HUDEP-2 (cell line): ENCODE measurements around the gene ENTPD5.

Experiments used
- DNase-seq, 76 experiments: peaks; one replicate each; lab custom pipeline; 2025; ENCODE audit not compliant: unreplicated experiment in 76 of 76; lab: John Stamatoyannopoulos, UW

ENTPD5 gene, protein sequence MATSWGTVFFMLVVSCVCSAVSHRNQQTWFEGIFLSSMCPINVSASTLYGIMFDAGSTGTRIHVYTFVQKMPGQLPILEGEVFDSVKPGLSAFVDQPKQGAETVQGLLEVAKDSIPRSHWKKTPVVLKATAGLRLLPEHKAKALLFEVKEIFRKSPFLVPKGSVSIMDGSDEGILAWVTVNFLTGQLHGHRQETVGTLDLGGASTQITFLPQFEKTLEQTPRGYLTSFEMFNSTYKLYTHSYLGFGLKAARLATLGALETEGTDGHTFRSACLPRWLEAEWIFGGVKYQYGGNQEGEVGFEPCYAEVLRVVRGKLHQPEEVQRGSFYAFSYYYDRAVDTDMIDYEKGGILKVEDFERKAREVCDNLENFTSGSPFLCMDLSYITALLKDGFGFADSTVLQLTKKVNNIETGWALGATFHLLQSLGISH

DNA sequence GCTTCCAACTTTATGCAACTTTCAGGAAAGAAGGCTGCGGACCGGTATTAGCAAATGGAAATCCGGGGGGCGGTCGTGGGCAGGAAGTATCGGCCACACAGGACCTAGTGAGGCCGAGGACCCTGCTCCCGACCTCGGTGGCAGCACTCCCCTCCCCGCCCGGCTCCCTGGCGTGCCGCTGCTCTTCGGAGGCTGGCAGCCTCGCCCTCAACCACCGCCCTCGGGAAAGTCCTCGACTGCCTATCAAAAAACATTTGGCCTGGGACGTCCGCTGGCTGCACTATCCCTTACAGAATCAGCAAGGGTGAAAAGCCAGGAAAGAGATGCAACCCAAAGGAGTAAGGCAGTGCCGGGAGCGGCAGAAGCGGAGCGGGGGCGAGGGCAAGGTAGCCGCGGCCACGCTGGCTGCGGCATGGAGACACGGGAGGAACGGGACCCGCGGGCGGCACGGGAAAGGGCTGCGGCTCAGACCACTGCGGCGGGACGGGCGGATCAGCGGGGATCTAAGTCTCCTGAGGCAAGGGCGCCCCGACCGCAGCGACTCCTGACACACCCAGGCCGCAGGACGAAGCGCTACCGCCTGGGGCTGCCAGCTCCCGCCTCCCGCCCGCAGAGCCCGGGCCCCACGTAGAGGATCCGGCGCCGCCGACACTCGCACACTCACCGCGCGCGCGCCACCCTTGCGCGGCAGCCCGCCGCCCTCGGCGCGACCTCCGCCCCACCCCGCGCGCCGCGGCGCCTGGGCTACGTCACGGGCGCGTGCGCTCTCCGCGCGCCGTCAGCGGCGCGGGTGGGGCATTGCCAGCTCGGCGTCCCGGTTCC is at the start of gene ENTPD5, which contains the start of gene BBOF1:
Gene ENTPD5 (minus strand): TSS at position 703 of the 822 bp plus-strand sequence. CDS start 31,186 bp downstream, outside the sequence.
Gene BBOF1 (plus strand): TSS at position 764 of the 822 bp plus-strand sequence. CDS start 130 bp downstream, outside the sequence.
- DNase-seq: peak in 74 of 76 experiments; percentile 10 to 84 (median 70)

DNA sequence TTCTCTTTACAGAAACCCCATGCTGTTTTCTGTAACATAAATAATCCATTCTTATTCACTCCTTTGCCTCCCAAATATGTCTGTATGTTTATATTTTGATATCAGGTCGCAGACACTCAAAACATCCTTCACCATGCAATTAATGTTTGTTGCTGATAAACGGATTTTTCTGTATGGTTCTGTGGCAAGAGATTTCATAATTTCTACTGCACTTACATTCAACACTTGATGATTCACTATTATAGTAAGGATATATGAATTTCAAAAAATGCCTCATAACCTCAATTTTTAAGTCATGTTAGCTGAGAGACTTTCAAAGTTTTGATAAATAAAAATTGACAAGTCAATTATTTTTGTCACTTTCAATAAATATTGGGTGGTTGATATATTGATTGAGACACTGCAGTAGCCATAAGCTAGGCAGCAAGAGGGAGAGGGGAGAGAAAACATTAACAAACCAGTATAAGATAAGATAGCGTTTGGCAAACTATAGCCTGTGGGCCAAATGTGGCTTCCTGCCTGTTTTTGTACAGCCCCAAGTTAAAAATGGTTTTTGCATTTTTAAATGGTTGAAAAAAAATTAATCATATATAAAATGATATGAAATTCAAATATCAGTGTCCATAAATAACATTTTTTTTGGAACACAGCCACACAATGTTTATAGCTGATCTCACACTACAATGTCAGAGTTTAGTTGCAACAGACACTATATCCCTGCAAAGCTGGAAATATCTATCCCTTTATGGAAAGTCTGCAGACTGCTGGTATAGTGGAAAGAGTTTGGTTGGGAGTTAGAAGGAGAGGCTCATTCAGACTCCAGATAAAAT is 46.9 kb upstream of the ENTPD5 start:
- DNase-seq: peak in 5 of 76 experiments; percentile 11 to 40 (median 27)

- DNase-seq: no peak
These were observed 45.8 kb upstream of the ENTPD5 start for GRCh38 chr14:74064883-74065282.

DNA sequence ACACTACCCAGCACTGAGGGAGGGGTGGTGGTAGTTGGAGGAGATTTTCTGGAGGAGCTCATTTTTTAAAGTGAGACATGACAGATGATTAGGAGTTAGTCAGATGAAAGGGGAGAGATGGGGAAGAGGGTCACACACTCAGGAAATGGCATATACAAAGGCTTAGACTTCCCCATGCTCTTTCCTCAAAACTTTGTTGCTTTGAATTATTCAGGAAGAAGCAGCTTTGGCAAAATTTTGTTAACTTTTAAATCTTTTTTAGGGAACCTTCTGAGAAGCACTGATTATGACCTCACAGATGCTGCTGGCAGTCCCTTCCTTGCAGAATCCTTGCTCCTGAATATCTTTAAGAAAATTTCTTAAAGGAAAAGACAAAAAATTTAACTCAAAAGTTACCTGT is 45.3 kb upstream of the ENTPD5 start:
- DNase-seq: no peak

DNA sequence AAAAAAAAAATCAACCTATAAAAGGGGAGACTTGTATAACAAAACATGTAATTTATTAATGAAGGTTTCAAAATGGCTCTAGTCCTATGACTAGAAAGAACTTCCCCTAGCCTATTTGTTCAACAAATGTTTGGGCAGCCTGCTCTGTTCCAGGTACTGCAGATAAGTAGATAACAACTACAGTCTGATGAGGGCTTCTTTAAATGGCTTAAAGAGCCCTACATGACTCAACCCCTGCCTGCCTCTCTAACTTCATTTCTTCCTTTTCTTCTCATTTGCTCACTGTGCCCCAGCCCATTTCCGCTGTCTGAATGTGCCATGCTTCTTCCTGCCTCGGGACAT is 43.7 kb upstream of the ENTPD5 start:
- DNase-seq: peak in 4 of 76 experiments; percentile 4 to 8 (median 6)

GRCh38 chr14:74049876-74050495 is 30.9 kb upstream of the ENTPD5 start:
- DNase-seq: no peak

DNA sequence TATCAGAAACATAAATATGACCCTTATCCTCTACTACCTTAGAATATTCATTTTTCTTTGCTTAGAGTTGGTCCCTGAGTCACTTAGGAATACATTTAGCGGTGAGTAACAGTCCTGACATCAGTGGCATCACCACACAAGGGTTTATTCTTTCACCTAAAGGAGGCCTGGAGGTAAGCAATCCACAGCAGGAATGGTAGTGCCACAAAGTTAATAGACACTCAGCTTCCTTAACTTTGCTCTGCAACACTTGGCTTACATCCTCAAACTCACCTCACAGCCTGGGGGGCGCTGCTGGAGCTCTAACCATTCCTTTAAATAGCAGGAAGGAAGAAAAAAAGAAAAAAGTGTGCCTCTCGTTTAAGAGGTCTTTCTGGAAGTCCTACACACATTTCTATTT is 29.2 kb upstream of the ENTPD5 start:
- DNase-seq: peak in 1 of 76 experiments; percentile 2

DNA sequence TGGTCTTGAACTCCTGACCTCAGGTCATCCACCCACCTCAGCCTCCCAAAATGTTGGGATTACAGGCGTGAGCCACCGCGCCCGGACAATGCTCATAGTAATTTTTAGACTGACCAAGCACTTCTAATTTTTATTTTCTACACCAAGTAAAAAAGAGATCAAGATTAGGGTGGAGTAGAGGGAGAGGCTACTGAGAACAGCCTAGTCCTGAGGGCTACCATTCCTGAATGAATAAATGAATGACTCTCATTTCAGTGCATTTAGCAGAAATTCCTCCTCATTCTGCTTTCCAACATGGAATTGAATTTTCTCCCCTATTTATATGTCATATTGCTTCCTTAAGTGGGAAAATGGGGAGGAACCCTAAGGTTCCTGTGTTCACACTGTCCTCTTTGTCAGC is 26.4 kb upstream of the ENTPD5 start:
- no peak for DNase-seq

DNA sequence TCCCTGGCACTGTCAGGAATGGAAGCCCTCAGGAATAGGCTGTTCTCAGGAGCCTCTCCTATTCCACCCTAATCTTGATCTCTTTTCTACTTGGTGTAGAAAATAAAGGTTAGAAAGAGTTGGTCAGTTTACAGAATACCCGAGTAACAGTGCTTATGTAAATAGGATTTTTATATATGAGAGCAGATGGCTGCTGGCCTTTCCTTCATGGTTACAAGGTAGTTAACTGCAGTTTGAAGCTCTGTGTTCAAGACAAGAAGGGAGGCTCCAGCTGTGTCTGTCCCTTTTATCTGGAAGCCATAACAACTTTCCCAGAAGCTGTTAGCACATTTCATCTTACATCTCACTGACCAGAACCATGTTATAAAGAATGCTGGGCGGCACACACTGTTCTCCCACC is 23.2 kb upstream of the ENTPD5 start:
- DNase-seq: no peak

GRCh38 chr14:74038020-74038859 is 19.2 kb upstream of the ENTPD5 start:
- DNase-seq: peak in 31 of 76 experiments; percentile 7 to 62 (median 37)

- DNase-seq: no peak
These were observed 16.5 kb upstream of the ENTPD5 start for GRCh38 chr14:74035556-74035955.

GRCh38 chr14:74034572-74034971 is 15.5 kb upstream of the ENTPD5 start:
- DNase-seq: no peak

- DNase-seq: no peak
These were observed 10.0 kb upstream of the ENTPD5 start for GRCh38 chr14:74029136-74029535.

DNA sequence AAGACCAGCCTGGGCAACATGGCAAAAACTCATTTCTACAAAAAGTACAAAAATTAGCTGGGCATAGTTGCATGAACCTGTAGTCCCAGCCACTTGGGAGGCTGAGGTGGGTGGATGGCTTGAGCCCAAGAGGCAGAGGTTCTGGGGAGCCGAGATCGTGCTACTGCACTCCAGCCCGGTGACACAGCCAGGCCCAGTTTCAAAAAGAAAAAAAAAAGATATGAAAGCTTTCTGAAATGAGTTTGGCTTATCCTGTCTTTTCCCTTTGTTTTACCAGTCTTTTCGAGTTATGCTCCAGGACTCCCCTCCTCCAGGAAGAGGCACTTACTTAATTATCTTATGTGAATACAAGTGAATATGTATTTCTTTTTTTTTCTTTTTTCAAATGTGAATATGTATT is 3.3 kb upstream of the ENTPD5 start:
- DNase-seq: no peak

DNA sequence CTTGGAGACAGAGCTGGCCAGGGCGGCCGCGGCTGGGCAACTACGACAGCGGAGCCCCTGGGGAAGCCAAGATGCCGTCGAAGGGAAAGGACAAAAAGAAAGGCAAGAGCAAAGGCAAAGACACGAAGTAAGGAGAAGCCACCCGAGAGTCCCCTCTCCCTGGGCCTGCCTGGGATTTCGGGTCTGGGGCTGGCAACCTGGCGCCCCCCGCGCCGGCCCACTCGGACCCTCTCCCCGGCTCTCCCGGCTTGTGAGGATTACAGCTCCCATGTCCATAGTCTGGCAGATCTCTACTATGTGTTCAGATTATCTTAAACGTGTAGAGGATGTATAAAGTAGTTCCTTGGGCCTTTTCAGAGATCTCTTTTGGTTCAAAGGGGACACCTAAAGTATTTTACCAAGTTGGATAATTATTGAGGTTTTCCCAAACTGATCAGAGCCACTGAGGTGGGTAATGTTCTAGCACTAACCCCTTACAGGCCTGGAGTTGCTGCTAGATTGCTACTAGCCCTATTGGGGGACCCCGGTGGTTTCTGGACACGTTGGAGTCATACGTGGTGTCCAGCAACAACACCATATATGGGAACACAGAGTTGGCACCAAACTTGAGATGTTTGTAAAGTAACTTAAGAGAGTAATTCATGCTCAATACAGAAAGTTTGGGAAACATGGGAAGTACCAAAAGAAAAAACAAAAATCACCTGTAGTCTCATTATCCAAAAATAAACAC is 485 bp upstream of the ENTPD5 start:
- DNase-seq: no peak

- peak in 4 of 76 experiments; percentile 8 to 29 (median 18) for DNase-seq
These were observed 908 bp downstream of the ENTPD5 start for GRCh38 chr14:74018174-74018585.

DNA sequence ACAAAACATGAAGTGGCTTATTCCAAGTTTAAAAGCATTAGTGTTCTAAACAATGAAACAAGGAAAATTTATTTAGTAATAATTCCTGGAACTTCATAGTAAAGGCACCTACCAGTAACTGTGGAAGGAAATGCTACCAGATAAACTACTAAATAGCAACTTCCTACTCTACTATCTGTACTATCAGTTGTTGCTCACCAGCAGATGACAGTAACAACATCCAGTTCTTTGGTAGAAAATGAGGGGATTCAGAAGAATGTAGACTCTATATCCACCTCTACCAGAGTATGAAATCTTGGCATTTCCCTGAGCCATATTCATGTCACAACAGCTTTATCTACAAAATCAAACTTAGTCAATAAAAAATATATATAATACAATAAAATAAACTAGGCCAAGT is 3.1 kb downstream of the ENTPD5 start:
- DNase-seq: peak in 5 of 76 experiments; percentile 5 to 27 (median 10)

- no peak for DNase-seq
These were observed 3.9 kb downstream of the ENTPD5 start for GRCh38 chr14:74015176-74015575.

DNA sequence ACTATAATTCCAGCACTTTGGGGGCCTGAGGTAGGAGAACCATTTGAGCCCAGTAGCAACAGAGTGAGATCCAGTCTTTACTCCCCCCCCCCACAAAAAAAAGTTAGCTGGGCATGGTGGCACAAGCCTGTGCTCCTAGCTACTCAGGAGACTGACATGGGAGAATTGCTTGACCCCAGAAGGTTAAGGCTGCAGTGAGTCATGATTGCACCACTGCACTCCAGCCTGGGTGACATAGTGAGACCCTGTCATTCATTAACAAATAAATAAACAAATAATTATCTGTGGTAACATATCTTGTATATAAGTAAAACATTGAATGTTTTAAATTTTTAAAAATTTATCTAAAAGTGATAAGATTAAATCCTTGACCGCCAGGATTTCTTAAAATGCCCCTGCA is 4.8 kb downstream of the ENTPD5 start:
- DNase-seq: no peak
